CD1c-positive myeloid dendritic cell (primary cell): Measurements from ENCODE around the gene P4HA3.
"Not testable (repeated sequence)": the region's sequence is repeated elsewhere in the genome, so short reads cannot be mapped to it uniquely, and the experiment has no call there.

Source experiments
- DNase-seq: peaks from one replicate; pipeline ENCODE4 v3.0.0-alpha.2; 2016; ENCODE audit errors: extremely low spot score

P4HA3 gene

GRCh38 chr11:74311352-74311926 is at the start of gene P4HA3:
TSS of gene P4HA3 (minus strand) at chr11:74311640. CDS start at chr11:74311611, 29 bp downstream.
- peak; percentile 83 for DNase-seq

GRCh38 chr11:74357449-74357848 is 46.0 kb upstream of the P4HA3 start:
- DNase-seq: no peak

- DNase-seq: no peak
These were observed 44.2 kb upstream of the P4HA3 start for GRCh38 chr11:74355626-74356025.

GRCh38 chr11:74354036-74354435 is 42.6 kb upstream of the P4HA3 start:
- no peak for DNase-seq

GRCh38 chr11:74347381-74347780 is 35.9 kb upstream of the P4HA3 start:
- DNase-seq: no peak

GRCh38 chr11:74345420-74345819 is 34.0 kb upstream of the P4HA3 start:
- DNase-seq: no peak

- no peak for DNase-seq
These were observed 30.5 kb upstream of the P4HA3 start for GRCh38 chr11:74341921-74342320.

- DNase-seq: no peak
These were observed 28.2 kb upstream of the P4HA3 start for GRCh38 chr11:74339619-74340018.

GRCh38 chr11:74338963-74339362 is 27.5 kb upstream of the P4HA3 start:
- no peak for DNase-seq

GRCh38 chr11:74333193-74333592 is 21.8 kb upstream of the P4HA3 start:
- DNase-seq: no peak

- no peak for DNase-seq
These were observed 20.9 kb upstream of the P4HA3 start for GRCh38 chr11:74332291-74332690.

GRCh38 chr11:74331000-74331399 is 19.6 kb upstream of the P4HA3 start:
- DNase-seq: not testable (repeated sequence)

- no peak for DNase-seq
These were observed 18.8 kb upstream of the P4HA3 start for GRCh38 chr11:74330075-74330858.

GRCh38 chr11:74327076-74327475 is 15.6 kb upstream of the P4HA3 start:
- no peak for DNase-seq

- no peak for DNase-seq
These were observed 15.2 kb upstream of the P4HA3 start for GRCh38 chr11:74326665-74327064.

- peak; percentile 33 for DNase-seq
These were observed 14.5 kb upstream of the P4HA3 start for GRCh38 chr11:74325649-74326645.

GRCh38 chr11:74322667-74323066 is 11.2 kb upstream of the P4HA3 start:
- no peak for DNase-seq

- peak; percentile 51 for DNase-seq
These were observed 10.2 kb upstream of the P4HA3 start for GRCh38 chr11:74321487-74322188.

- DNase-seq: no peak
These were observed 9.1 kb upstream of the P4HA3 start for GRCh38 chr11:74320538-74320937.

GRCh38 chr11:74319139-74319816 is 7.8 kb upstream of the P4HA3 start:
- DNase-seq: no peak
